Endothelial cell of umbilical vein (primary cell): ENCODE data around the gene THAP4. TPM values are rescaled to one million over a fixed set of nuclear protein-coding genes. Genes with fewer than 3 reads are reported as not detected.

Experiments
- BruUV-seq: library from RNA; stranded (reverse); fragments of 400-500 nt; replicated peaks from 2 replicates; lab custom pipeline; 2021; lab: Mats Ljungman, UMichigan
- CTCF ChIA-PET: fragments of 300-600, 350-600 bp; sonication (Branson Sonifier 250); formaldehyde crosslinking; loops from one replicate; lab custom pipeline; 2021; ENCODE audit warnings: antibody characterized with exemption, inconsistent platforms; lab: Charles Lee
- POLR2A ChIA-PET: fragments of 300-600, 350-600 bp; sonication (Branson Sonifier 250); formaldehyde crosslinking; loops from one replicate; lab custom pipeline; 2021; ENCODE audit warnings: antibody characterized with exemption, inconsistent platforms; lab: Charles Lee
- DNase-seq: peaks from one replicate; pipeline ENCODE4 v3.0.0-alpha.2; 2011; ENCODE audit warnings: low read depth, low spot score
- FAIRE-seq: peaks from 2 replicates; lab custom pipeline; 2011; peaks lifted over from hg19 to GRCh38; lab: Jason Lieb, UNC
- H2AFZ ChIP-seq: 2 replicates; pipeline ENCODE4 v1.6.0; 2012; ENCODE audit warnings: low read depth, low read length, control low read depth, inconsistent platforms
- H3K27ac ChIP-seq: 2 replicates; pipeline ENCODE4 v1.5.1; 2011; ENCODE audit warnings: low read depth, mild to moderate bottlenecking, control low read depth, low read length, moderate library complexity; ENCODE audit not compliant: insufficient read depth
- H3K27me3 ChIP-seq, 2 experiments: 2 replicates each; pipeline versions ENCODE4 v1.6.0 to v1.6.1; 2011; ENCODE audit warnings: low read length in 2 of 2, mixed read lengths in 1 of 2; ENCODE audit not compliant: control insufficient read depth in 2 of 2, insufficient read depth in 2 of 2
- H3K36me3 ChIP-seq, 2 experiments: 2 replicates in 1 of 2; 3 replicates in 1 of 2; pipeline ENCODE4 v1.5.1; 2011; ENCODE audit warnings: low read length in 2 of 2, mild to moderate bottlenecking in 1 of 2, moderate library complexity in 1 of 2; ENCODE audit not compliant: control insufficient read depth in 2 of 2, insufficient read depth in 2 of 2; ENCODE audit errors: extremely low read depth in 1 of 2
- H3K4me1 ChIP-seq: 3 replicates; pipeline ENCODE4 v1.5.1; 2011; ENCODE audit warnings: mild to moderate bottlenecking, low read length; ENCODE audit not compliant: control insufficient read depth, insufficient read depth; ENCODE audit errors: extremely low read depth
- H3K4me2 ChIP-seq: 2 replicates; pipeline ENCODE4 v1.6.1; 2011; ENCODE audit warnings: low read length, control low read depth, mixed read lengths; ENCODE audit not compliant: insufficient read depth
- H3K4me3 ChIP-seq, 3 experiments: fragments of 200-600 bp in 1 of 3; sonication (generic), shearing (Covaris generic) in 1 of 3; replicated peaks in 1 of 3; 2 replicates each; pipeline ENCODE4 v1.5.1; 2011 to 2016; ENCODE audit warnings: control low read depth in 3 of 3, low read length in 3 of 3, mild to moderate bottlenecking in 2 of 3, inconsistent platforms in 1 of 3, low read depth in 1 of 3, moderate library complexity in 1 of 3; ENCODE audit not compliant: insufficient read depth in 1 of 3
- H3K79me2 ChIP-seq: 2 replicates; pipeline ENCODE4 v1.6.0; 2012; ENCODE audit warnings: low read length, inconsistent platforms; ENCODE audit not compliant: control insufficient read depth, insufficient read depth
- H3K9ac ChIP-seq: replicated peaks from 2 replicates; pipeline ENCODE3; 2011; ENCODE audit warnings: low read length, control low read depth; ENCODE audit not compliant: insufficient read depth; ENCODE audit errors: extremely low read depth
- H3K9me1 ChIP-seq: replicated peaks from 3 replicates; pipeline ENCODE4 v1.6.0; 2011; ENCODE audit warnings: mild to moderate bottlenecking, low read length; ENCODE audit not compliant: control insufficient read depth, insufficient read depth; ENCODE audit errors: extremely low read depth
- H3K9me3 ChIP-seq: replicated peaks from 2 replicates; pipeline ENCODE4 v1.5.1; 2012; ENCODE audit warnings: low read length, inconsistent platforms; ENCODE audit not compliant: control insufficient read depth, insufficient read depth
- H4K20me1 ChIP-seq: replicated peaks from 2 replicates; pipeline ENCODE3; 2011; ENCODE audit warnings: mild to moderate bottlenecking, low read length; ENCODE audit not compliant: control insufficient read depth, insufficient read depth; ENCODE audit errors: extremely low read depth
- CTCF ChIP-seq, 2 donors: IDR thresholded peaks; 1 replicate in 1 of 2; 2 replicates in 1 of 2; pipeline ENCODE4 v1.5.1; 2011; ENCODE audit warnings: low read length in 2 of 2, mild to moderate bottlenecking in 2 of 2, moderate library complexity in 2 of 2, control low read depth in 1 of 2, inconsistent platforms in 1 of 2, low read depth in 1 of 2; ENCODE audit not compliant: insufficient read depth in 1 of 2; ENCODE audit errors: extremely low read depth in 1 of 2
- EZH2 ChIP-seq: IDR thresholded peaks from 2 replicates; pipeline ENCODE4 v1.6.1; 2012; ENCODE audit warnings: borderline replicate concordance, low read depth, mild to moderate bottlenecking, moderate library complexity, low read length, inconsistent platforms; ENCODE audit not compliant: severe bottlenecking
- FOS ChIP-seq: IDR thresholded peaks from 2 replicates; pipeline ENCODE4 v1.6.1; 2011; ENCODE audit warnings: mild to moderate bottlenecking, low read length, moderate library complexity, borderline replicate concordance; ENCODE audit not compliant: insufficient read depth
- GATA2 ChIP-seq: IDR thresholded peaks from 2 replicates; pipeline ENCODE4 v1.7.0; 2011; ENCODE audit warnings: low read depth, mild to moderate bottlenecking, moderate library complexity, mixed read lengths, low read length; ENCODE audit not compliant: insufficient read length, insufficient read depth
- JUN ChIP-seq: IDR thresholded peaks from 2 replicates; pipeline ENCODE4 v1.6.1; 2011; ENCODE audit warnings: borderline replicate concordance, low read depth; ENCODE audit not compliant: insufficient read length, insufficient read depth
- MAX ChIP-seq: IDR thresholded peaks from 2 replicates; pipeline ENCODE4 v1.6.1; 2011; ENCODE audit not compliant: insufficient read depth, insufficient read length
- MYC ChIP-seq: IDR thresholded peaks from one replicate; pipeline ENCODE4 v1.6.1; 2011; ENCODE audit warnings: mild to moderate bottlenecking, low read depth, low read length
- POLR2A ChIP-seq: IDR thresholded peaks from 2 replicates; pipeline ENCODE4 v1.6.1; 2012; ENCODE audit warnings: low read depth, mild to moderate bottlenecking, control low read depth, low read length
- POLR2AphosphoS5 ChIP-seq: IDR thresholded peaks from 2 replicates; pipeline ENCODE4 v1.6.1; 2012; ENCODE audit warnings: low read depth, mild to moderate bottlenecking, control low read depth, low read length, moderate library complexity; ENCODE audit not compliant: insufficient read depth
- dilution Hi-C: fragments of 300-500 bp; cut with MboI; formaldehyde crosslinking; loops from one replicate; pipeline ENCODE4 v1.15.0; 2019; ENCODE audit warnings: low sequenced_read_pairs; ENCODE audit not compliant: extremely low pct_ligation_motif_present
- intact Hi-C: fragments of 100-400 bp; cut with micrococcal nuclease; formaldehyde crosslinking; loops from one replicate; pipeline ENCODE4 v1.10.0; 2022
- polyA plus RNA-seq, 4 experiments: library from polyadenylated mRNA; depleted of rRNA in 3 of 4; stranded (reverse) in 3 of 4; unstranded in 1 of 4; fragments of >200 nt; gene quantifications; 2 replicates each; pipeline versions ENCODE4 v1.2.1 to v1.2.3, GENCODE V29; 2011 to 2012; ENCODE audit warnings: missing spikeins in 1 of 4
- total RNA-seq: library from RNA; stranded (reverse); gene quantifications from 2 replicates; pipeline ENCODE4 v1.2.3, GENCODE V29; 2021

Gene THAP4
- total and polyA plus RNA-seq, 2 donors (not counting 3 experiments of a cell fraction or from before 2014, with no cell fraction given) = 45.4 to 47.4 TPM

GRCh38 chr2:241542278-241542605 lies 94.7 kb downstream of the THAP4 start:
- no peaks in the 10 kb centered on the region for H3K36me3 ChIP-seq
- H3K9ac ChIP-seq = no peak overlapping the region
- H3K4me2 ChIP-seq = no peak overlapping the region
- H3K9me3 ChIP-seq = no peaks in the 10 kb centered on the region
- dilution Hi-C loops (no loop called here), intact Hi-C loops (no loop called here)
- FAIRE-seq (no peak), DNase-seq (no peak)
- no peaks in the 10 kb centered on the region for H3K27me3 ChIP-seq
- H3K79me2 ChIP-seq = no peaks in the 10 kb centered on the region
- CTCF ChIA-PET = no interaction called here
- no peaks in the 10 kb centered on the region for H4K20me1 ChIP-seq
- no peak overlapping the region for H3K27ac ChIP-seq
- no peaks in the 10 kb centered on the region for H3K9me1 ChIP-seq
- no peak overlapping the region for H3K4me3 ChIP-seq
- TF ChIP-seq MAX (no peak), JUN (no peak), MYC (no peak), GATA2 (no peak), CTCF (IDR thresholded peaks at IDR 0.05; ENCODE audit: extremely low read depth in 1 of 2, insufficient read depth in 1 of 2, low read depth in 1 of 2, low read length in 2 of 2) (no peak), POLR2AphosphoS5 (no peak), EZH2 (no peak), FOS (no peak), POLR2A (no peak)
- H2AFZ ChIP-seq = no peak overlapping the region
- POLR2A ChIA-PET = no interaction called here
- H3K4me1 ChIP-seq = peaks cover 30% of the 10 kb centered on the region
- no TSS peak for BruUV-seq
